ENCODE measurements around the gene CREB3L2. TPM values are rescaled to one million over a fixed set of nuclear protein-coding genes. Genes with fewer than 3 reads are reported as not detected.

The CREB3L2 gene
- total RNA-seq, 4 donors from 2014 or later: 10.9 to 24.5 (median 14.1) TPM

- WGBS: 92% methylated on average over 3 of the region's 3 CpGs
- no peaks in the 10 kb centered on the region for H3K4me1 ChIP-seq
- DNase-seq (ENCODE audit: low spot score in 2 of 2): no peak
- TF ChIP-seq CTCF (IDR thresholded peaks at IDR 0.05): no peak
- no peak for TF ChIP-seq POLR2A (IDR thresholded peaks at IDR 0.05)
- TF ChIP-seq POLR2AphosphoS5 (IDR thresholded peaks at IDR 0.05): no peak
- no peak for TF ChIP-seq EP300 (IDR thresholded peaks at IDR 0.05)
- no peak overlapping the region for H3K4me3 ChIP-seq
- H3K27ac ChIP-seq: no peak overlapping the region
- H3K36me3 ChIP-seq: peaks cover 21% of the 10 kb centered on the region
- no peaks in the 10 kb centered on the region for H3K9me3 ChIP-seq
- H3K27me3 ChIP-seq: no peaks in the 10 kb centered on the region
These were observed 132.6 kb downstream of the CREB3L2 start for GRCh38 chr7:137869260-137869659.

- Histone ChIP-seq H3K4me1 (no peaks in the 10 kb centered on the region), H3K27ac (no peak overlapping the region), H3K36me3 (peaks cover 12% of the 10 kb centered on the region), H3K27me3 (no peaks in the 10 kb centered on the region), H3K9me3 (no peaks in the 10 kb centered on the region), H3K4me3 (no peak overlapping the region)
- no peak for TF ChIP-seq POLR2AphosphoS5 (IDR thresholded peaks at IDR 0.05)
- no peak for TF ChIP-seq CTCF (IDR thresholded peaks at IDR 0.05)
- no peak for TF ChIP-seq EP300 (IDR thresholded peaks at IDR 0.05)
- no peak for TF ChIP-seq POLR2A (IDR thresholded peaks at IDR 0.05)
- WGBS: 83% methylated on average over 3 of the region's 3 CpGs
- DNase-seq (ENCODE audit: low spot score in 2 of 2): no peak
These were observed 134.6 kb downstream of the CREB3L2 start for GRCh38 chr7:137867289-137867688.

- DNase-seq (ENCODE audit: low spot score in 2 of 2): no peak
- Histone ChIP-seq H3K9me3 (no peaks in the 10 kb centered on the region), H3K4me1 (no peaks in the 10 kb centered on the region), H3K27ac (no peak overlapping the region), H3K36me3 (peaks cover 16% of the 10 kb centered on the region), H3K4me3 (no peak overlapping the region), H3K27me3 (no peaks in the 10 kb centered on the region)
- 95% methylated on average over 1 of the region's 1 CpG for WGBS
- TF ChIP-seq EP300 (IDR thresholded peaks at IDR 0.05) (no peak), POLR2A (IDR thresholded peaks at IDR 0.05) (no peak), CTCF (IDR thresholded peaks at IDR 0.05) (no peak), POLR2AphosphoS5 (IDR thresholded peaks at IDR 0.05) (no peak)
These were observed 136.1 kb downstream of the CREB3L2 start for GRCh38 chr7:137865764-137866163.

GRCh38 chr7:137862964-137863363 lies 138.9 kb downstream of the CREB3L2 start:
- no peaks in the 10 kb centered on the region for H3K4me1 ChIP-seq
- no peaks in the 10 kb centered on the region for H3K27me3 ChIP-seq
- DNase-seq (ENCODE audit: low spot score in 2 of 2): no peak
- WGBS: 88% methylated on average over 2 of the region's 2 CpGs
- H3K4me3 ChIP-seq: no peak overlapping the region
- H3K27ac ChIP-seq: no peak overlapping the region
- peaks cover 16% of the 10 kb centered on the region for H3K36me3 ChIP-seq
- no peak for TF ChIP-seq POLR2A (IDR thresholded peaks at IDR 0.05)
- no peak for TF ChIP-seq POLR2AphosphoS5 (IDR thresholded peaks at IDR 0.05)
- no peak for TF ChIP-seq CTCF (IDR thresholded peaks at IDR 0.05)
- no peak for TF ChIP-seq EP300 (IDR thresholded peaks at IDR 0.05)
- no peaks in the 10 kb centered on the region for H3K9me3 ChIP-seq

- Histone ChIP-seq H3K27ac (no peak overlapping the region), H3K36me3 (peaks cover 12% of the 10 kb centered on the region), H3K9me3 (no peaks in the 10 kb centered on the region), H3K27me3 (no peaks in the 10 kb centered on the region), H3K4me3 (no peak overlapping the region), H3K4me1 (no peaks in the 10 kb centered on the region)
- no peak for DNase-seq (ENCODE audit: low spot score in 2 of 2)
- WGBS: 46% methylated on average over 4 of the region's 4 CpGs
- TF ChIP-seq POLR2AphosphoS5 (IDR thresholded peaks at IDR 0.05): no peak
- TF ChIP-seq EP300 (IDR thresholded peaks at IDR 0.05): no peak
- no peak for TF ChIP-seq CTCF (IDR thresholded peaks at IDR 0.05)
- TF ChIP-seq POLR2A (IDR thresholded peaks at IDR 0.05): no peak
These were observed 139.5 kb downstream of the CREB3L2 start for GRCh38 chr7:137862358-137862757.

Measured in suprapubic skin (tissue), 4 donors.